Ovary (tissue), 9 donors: Measurements from ENCODE around the gene PPM1E. TPM values are rescaled to one million over a fixed set of nuclear protein-coding genes. Genes with fewer than 3 reads are reported as not detected.

Experiments
- DNase-seq, 5 donors: peaks; one replicate each; pipeline ENCODE4 v3.0.0-alpha.2; 2019 to 2020
- H3K27ac ChIP-seq, 2 donors: fragments of 200-600 bp; one replicate each; pipeline versions ENCODE4 v1.5.1 to v1.8.0; 2019 to 2022
- H3K27me3 ChIP-seq: fragments of 200-600 bp; one replicate; pipeline ENCODE4 v1.8.0; 2022
- H3K36me3 ChIP-seq: fragments of 200-600 bp; sonication (generic); one replicate; pipeline ENCODE4 v1.5.1; 2019
- H3K4me1 ChIP-seq: one replicate; pipeline ENCODE4 v1.8.1; 2013; ENCODE audit warnings: mild to moderate bottlenecking, moderate library complexity; ENCODE audit not compliant: insufficient read depth
- H3K4me3 ChIP-seq: fragments of 200-600 bp; sonication (generic); one replicate; pipeline ENCODE4 v1.5.1; 2017
- H3K9me3 ChIP-seq, 2 donors: fragments of 200-600 bp in 1 of 2; sonication (generic) in 1 of 2; one replicate each; pipeline versions ENCODE4 v1.5.1 to v1.8.1; 2013 to 2019; ENCODE audit warnings: mild to moderate bottlenecking in 1 of 2, moderate library complexity in 1 of 2
- EP300 ChIP-seq: sonication (generic); formaldehyde crosslinking; IDR thresholded peaks from one replicate; pipeline ENCODE4 v1.6.1; 2017; ENCODE audit warnings: antibody characterized with exemption
- POLR2A ChIP-seq: fragments of 450-650 bp; IDR thresholded peaks from one replicate; pipeline ENCODE4 v1.6.1; 2017; ENCODE audit warnings: antibody characterized with exemption, mild to moderate bottlenecking, moderate library complexity
- WGBS, 3 donors: extraction: QIAGEN DNeasy Blood & Tissue Kit in 1 of 3; methylation state at CpG; one replicate each; pipeline versions ENCODE4 v1.1.5 to v1.1.7; 2013 to 2017; 5-methylcytosine and 5-hydroxymethylcytosine counted together
- intact Hi-C, 4 donors: fragments of 100-400 bp; cut with DNase I; formaldehyde crosslinking; loops; one replicate each; pipeline versions ENCODE4 v1.11.0 to v1.15.1; 2022 to 2023
- polyA plus RNA-seq, 2 donors: library from polyadenylated mRNA; stranded (reverse); fragments of 200-250 nt in 1 of 2; fragments of 350-450 nt in 1 of 2; fragmentation: Illumina TruSeq in 1 of 2; extraction: RNeasy Lipid Tissue Mini Kit (QIAGEN cat#74804) in 1 of 2; gene quantifications; one replicate each; pipeline ENCODE4 v1.2.3, GENCODE V29; 2013 to 2014
- total RNA-seq, 7 donors: library from RNA; depleted of rRNA in 2 of 7; stranded (reverse); fragments of >200 nt in 2 of 7; fragmentation: NEBNext Ultra II Directional in 3 of 7; extraction: Animal tissue kit (Norgen Biotek cat#: 25700) in 3 of 7; gene quantifications; one replicate each; pipeline versions ENCODE4 v1.1.0 to v1.2.4, GENCODE V29; 2016 to 2023
- TF ChIP-seq, protein P1 (sequence below), 3 donors: fragments of 450-650 bp in 2 of 3; fragments of 200-600 bp in 1 of 3; IDR thresholded peaks; one replicate each; pipeline versions ENCODE4 v1.5.1 to v1.8.0; 2016 to 2022; ENCODE audit warnings: antibody characterized with exemption in 3 of 3, mild to moderate bottlenecking in 1 of 3
- donor health status: DM: no; HTN: no; CAD: no; lungs with moderate emphysema.
- donor health status: DM: no; HTN: no; CAD: no.
- donor health status: Bipolar disorder and iron deficiency.
- donor health status: DM: yes; HTN: yes; CAD: no.
- donor health status: DM: no; HTN: no; CAD: no.
- donor health status: DM: yes; HTN: yes; CAD: no.

PPM1E gene
- total and polyA plus RNA-seq, 9 donors = 0.17 to 3.2 (median 0.47) TPM

- H3K27me3 ChIP-seq = no peaks in the 10 kb centered on the region
- intact Hi-C loops = no loop called here
- DNase-seq = no peak
- TF ChIP-seq, protein P1, sequence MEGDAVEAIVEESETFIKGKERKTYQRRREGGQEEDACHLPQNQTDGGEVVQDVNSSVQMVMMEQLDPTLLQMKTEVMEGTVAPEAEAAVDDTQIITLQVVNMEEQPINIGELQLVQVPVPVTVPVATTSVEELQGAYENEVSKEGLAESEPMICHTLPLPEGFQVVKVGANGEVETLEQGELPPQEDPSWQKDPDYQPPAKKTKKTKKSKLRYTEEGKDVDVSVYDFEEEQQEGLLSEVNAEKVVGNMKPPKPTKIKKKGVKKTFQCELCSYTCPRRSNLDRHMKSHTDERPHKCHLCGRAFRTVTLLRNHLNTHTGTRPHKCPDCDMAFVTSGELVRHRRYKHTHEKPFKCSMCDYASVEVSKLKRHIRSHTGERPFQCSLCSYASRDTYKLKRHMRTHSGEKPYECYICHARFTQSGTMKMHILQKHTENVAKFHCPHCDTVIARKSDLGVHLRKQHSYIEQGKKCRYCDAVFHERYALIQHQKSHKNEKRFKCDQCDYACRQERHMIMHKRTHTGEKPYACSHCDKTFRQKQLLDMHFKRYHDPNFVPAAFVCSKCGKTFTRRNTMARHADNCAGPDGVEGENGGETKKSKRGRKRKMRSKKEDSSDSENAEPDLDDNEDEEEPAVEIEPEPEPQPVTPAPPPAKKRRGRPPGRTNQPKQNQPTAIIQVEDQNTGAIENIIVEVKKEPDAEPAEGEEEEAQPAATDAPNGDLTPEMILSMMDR (IDR thresholded peaks at IDR 0.05) = no peak
- no peak for TF ChIP-seq EP300
- no peak for TF ChIP-seq POLR2A
- no peaks in the 10 kb centered on the region for H3K9me3 ChIP-seq
- H3K4me3 ChIP-seq = no peak overlapping the region
- no peaks in the 10 kb centered on the region for H3K36me3 ChIP-seq
- WGBS, 3 donors = 99% methylated on average over 2 of the region's 2 CpGs
- no peak overlapping the region for H3K27ac ChIP-seq
- H3K4me1 ChIP-seq = no peaks in the 10 kb centered on the region
These were observed 33.0 kb upstream of the PPM1E start for GRCh38 chr17:58722696-58723095.

DNA sequence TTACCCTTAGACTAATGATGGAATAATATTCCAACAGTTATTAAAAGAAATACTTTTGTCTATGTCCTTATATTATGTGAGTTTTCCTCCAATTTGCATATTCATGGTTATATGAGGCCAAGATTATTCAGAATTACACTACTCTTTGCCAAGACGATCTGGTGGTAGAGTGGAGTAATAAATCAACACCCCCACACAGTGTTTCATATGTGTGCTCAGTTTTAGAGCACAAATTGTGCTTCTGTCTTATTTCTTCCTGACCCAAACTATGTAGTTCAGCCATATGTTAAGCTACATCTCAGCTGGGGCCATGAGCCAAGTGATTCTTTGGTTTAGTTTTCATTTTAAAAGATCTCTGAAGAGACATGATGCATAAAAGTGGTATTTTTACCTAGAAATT, 26.9 kb upstream of the PPM1E start:
- Histone ChIP-seq H3K27ac (no peak overlapping the region), H3K36me3 (no peaks in the 10 kb centered on the region), H3K4me1 (no peaks in the 10 kb centered on the region), H3K9me3 (no peaks in the 10 kb centered on the region), H3K4me3 (no peak overlapping the region), H3K27me3 (no peaks in the 10 kb centered on the region)
- DNase-seq = no peak
- intact Hi-C loops = no loop called here
- TF ChIP-seq, protein P1 (IDR thresholded peaks at IDR 0.05) = no peak
- TF ChIP-seq POLR2A (no peak), EP300 (no peak)
- WGBS, 3 donors = 4 to 8% (median 5%) methylated on average over 1 of the region's 1 CpG

GRCh38 chr17:58730937-58731336, 24.7 kb upstream of the PPM1E start:
- Histone ChIP-seq H3K27ac (no peak overlapping the region), H3K36me3 (no peaks in the 10 kb centered on the region), H3K4me3 (no peak overlapping the region), H3K9me3 (no peaks in the 10 kb centered on the region), H3K27me3 (no peaks in the 10 kb centered on the region), H3K4me1 (no peaks in the 10 kb centered on the region)
- no peak for DNase-seq
- intact Hi-C loops = no loop called here
- TF ChIP-seq POLR2A (no peak), EP300 (no peak)
- TF ChIP-seq, protein P1 (IDR thresholded peaks at IDR 0.05) = no peak

DNA sequence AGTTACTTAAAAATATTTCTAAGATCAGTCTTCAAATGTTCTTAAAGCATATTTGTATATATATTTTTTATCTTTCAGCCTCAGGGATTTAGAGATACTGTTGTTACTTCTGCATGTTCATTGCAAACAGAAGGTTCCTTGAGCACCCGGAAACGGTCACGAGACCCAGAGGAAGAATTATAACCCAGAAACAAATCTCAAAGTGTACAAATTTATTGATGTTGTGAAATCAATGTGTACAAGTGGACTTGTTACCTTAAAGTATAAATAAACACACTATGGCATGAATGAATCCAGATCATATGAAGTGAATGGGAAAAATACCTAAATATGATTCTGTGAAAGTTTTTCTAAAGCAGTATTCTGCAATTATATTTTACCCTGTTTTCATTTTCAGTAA, 21.6 kb upstream of the PPM1E start:
- intact Hi-C loops = no loop called here

More for the DNA sequence above, 21.6 kb upstream of the PPM1E start:
- 83 to 96% (median 84%) methylated on average over 3 of the region's 3 CpGs for WGBS, 3 donors
- H3K36me3 ChIP-seq = no peaks in the 10 kb centered on the region
- TF ChIP-seq EP300 (no peak), POLR2A (no peak)
- TF ChIP-seq, protein P1 (IDR thresholded peaks at IDR 0.05) = no peak
- no peak for DNase-seq
- no peak overlapping the region for H3K27ac ChIP-seq
- H3K4me1 ChIP-seq = no peaks in the 10 kb centered on the region
- no peaks in the 10 kb centered on the region for H3K27me3 ChIP-seq
- H3K9me3 ChIP-seq = no peaks in the 10 kb centered on the region
- H3K4me3 ChIP-seq = no peak overlapping the region
